Colonic mucosa (tissue), 4 donors: Measurements from ENCODE around the gene TK2. TPM values are rescaled to one million over a fixed set of nuclear protein-coding genes. Genes with fewer than 3 reads are reported as not detected.

Source experiments
- DNase-seq: peaks from one replicate; pipeline ENCODE4 v3.0.0-alpha.2; 2020
- H3K27ac ChIP-seq: fragments of 200-600 bp; one replicate; pipeline ENCODE4 v1.8.0; 2021
- H3K27me3 ChIP-seq: fragments of 200-600 bp; one replicate; pipeline ENCODE4 v1.8.0; 2021
- H3K36me3 ChIP-seq: fragments of 200-600 bp; one replicate; pipeline ENCODE4 v1.8.0; 2021
- H3K4me1 ChIP-seq: fragments of 200-600 bp; one replicate; pipeline ENCODE4 v1.8.0; 2021; ENCODE audit warnings: mild to moderate bottlenecking
- H3K4me3 ChIP-seq: fragments of 200-600 bp; one replicate; pipeline ENCODE4 v1.8.0; 2021
- H3K9ac ChIP-seq, 2 donors: one replicate each; pipeline ENCODE4 v1.7.0; 2013; ENCODE audit warnings: control low read depth in 2 of 2, low read depth in 2 of 2, low read length in 2 of 2
- H3K9me3 ChIP-seq: fragments of 200-600 bp; one replicate; pipeline ENCODE4 v1.8.0; 2021
- intact Hi-C: fragments of 100-400 bp; cut with DNase I; formaldehyde crosslinking; loops from one replicate; pipeline ENCODE4 v1.14.1; 2022
- total RNA-seq, 2 donors: library from RNA; stranded (reverse); fragmentation: NEBNext Ultra II Directional in 1 of 2; extraction: Animal tissue kit (Norgen Biotek cat#: 25700) in 1 of 2; gene quantifications; one replicate each; pipeline ENCODE4 v1.2.1, GENCODE V29; 2021
- TF ChIP-seq, protein P1 (sequence below): fragments of 200-600 bp; IDR thresholded peaks from one replicate; pipeline ENCODE4 v1.8.0; 2022; ENCODE audit warnings: antibody characterized with exemption, mild to moderate bottlenecking
- donor health status: healthy.
- donor health status: DM: no; HTN: no; CAD: no.
- donor health status: DM: no; HTN: no; CAD: no.

Gene TK2
- total RNA-seq, 2 donors from 2014 or later: 11.9 to 17.0 TPM

DNA sequence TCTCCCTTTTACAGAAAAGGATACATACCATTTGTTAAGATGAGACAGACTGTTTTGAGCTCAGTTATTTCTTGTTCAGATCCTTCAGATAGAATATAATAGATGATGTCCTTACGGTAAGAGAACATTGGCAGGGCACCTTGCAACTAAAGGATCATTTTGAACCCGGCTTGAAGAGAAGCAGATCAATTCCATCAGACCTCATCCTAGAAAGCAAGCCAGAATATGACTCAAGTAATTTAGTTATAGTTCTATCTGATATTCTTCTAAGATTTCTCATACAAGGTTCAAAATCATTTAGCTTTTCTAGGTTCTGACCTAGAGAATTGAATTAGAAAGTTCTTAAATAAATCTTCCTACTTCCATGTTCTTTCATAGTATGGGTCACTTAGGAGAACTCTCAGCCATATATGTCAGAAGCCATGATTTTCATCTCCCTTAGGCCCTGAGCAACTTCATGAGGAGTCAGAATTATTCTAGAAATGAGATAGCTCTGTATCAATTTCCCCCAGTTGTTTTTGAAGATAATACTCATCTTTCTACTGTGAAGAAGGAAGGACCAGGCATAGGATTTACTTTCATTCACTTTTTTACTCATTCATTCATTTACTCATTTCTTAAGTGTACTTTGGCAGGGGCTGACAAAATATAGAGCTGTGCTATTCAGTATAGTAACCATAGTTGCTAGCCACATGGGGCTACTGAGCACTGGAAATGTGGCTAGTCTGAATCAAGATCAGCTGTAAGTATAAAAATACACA, 13.8 kb upstream of the TK2 start:
- no peak for DNase-seq
- no peak overlapping the region for H3K9ac ChIP-seq

DNA sequence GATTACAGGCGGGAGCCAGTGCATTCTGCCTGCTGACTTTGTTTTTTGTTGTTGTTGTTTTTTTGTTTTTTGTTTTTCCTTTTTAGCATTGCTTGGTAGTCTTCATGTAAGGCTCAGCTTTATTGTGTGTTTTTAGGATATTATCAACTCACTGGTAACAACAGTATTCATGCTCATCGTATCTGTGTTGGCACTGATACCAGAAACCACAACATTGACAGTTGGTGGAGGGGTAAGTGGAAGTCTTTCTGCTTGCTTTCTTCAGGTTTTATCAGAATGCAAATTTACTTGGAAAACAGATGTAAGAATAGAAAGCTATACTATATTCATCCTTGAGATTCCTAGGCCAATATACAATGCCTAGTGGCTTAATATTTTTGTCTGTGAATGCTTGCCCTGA, 13.1 kb upstream of the TK2 start:
- Histone ChIP-seq H3K27ac (no peak overlapping the region), H3K4me3 (no peak overlapping the region), H3K27me3 (no peaks in the 10 kb centered on the region), H3K36me3 (no peaks in the 10 kb centered on the region), H3K9ac (no peak overlapping the region), H3K9me3 (no peaks in the 10 kb centered on the region), H3K4me1 (no peaks in the 10 kb centered on the region)
- intact Hi-C loops: no loop called here
- TF ChIP-seq, protein P1, sequence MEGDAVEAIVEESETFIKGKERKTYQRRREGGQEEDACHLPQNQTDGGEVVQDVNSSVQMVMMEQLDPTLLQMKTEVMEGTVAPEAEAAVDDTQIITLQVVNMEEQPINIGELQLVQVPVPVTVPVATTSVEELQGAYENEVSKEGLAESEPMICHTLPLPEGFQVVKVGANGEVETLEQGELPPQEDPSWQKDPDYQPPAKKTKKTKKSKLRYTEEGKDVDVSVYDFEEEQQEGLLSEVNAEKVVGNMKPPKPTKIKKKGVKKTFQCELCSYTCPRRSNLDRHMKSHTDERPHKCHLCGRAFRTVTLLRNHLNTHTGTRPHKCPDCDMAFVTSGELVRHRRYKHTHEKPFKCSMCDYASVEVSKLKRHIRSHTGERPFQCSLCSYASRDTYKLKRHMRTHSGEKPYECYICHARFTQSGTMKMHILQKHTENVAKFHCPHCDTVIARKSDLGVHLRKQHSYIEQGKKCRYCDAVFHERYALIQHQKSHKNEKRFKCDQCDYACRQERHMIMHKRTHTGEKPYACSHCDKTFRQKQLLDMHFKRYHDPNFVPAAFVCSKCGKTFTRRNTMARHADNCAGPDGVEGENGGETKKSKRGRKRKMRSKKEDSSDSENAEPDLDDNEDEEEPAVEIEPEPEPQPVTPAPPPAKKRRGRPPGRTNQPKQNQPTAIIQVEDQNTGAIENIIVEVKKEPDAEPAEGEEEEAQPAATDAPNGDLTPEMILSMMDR: no peak
- no peak for DNase-seq

More for the DNA sequence above, 13.8 kb upstream of the TK2 start:
- Histone ChIP-seq H3K36me3 (no peaks in the 10 kb centered on the region), H3K27ac (no peak overlapping the region), H3K9me3 (no peaks in the 10 kb centered on the region), H3K27me3 (no peaks in the 10 kb centered on the region), H3K4me3 (no peak overlapping the region), H3K4me1 (no peaks in the 10 kb centered on the region)
- intact Hi-C loops: no loop called here
- TF ChIP-seq, protein P1: no peak

DNA sequence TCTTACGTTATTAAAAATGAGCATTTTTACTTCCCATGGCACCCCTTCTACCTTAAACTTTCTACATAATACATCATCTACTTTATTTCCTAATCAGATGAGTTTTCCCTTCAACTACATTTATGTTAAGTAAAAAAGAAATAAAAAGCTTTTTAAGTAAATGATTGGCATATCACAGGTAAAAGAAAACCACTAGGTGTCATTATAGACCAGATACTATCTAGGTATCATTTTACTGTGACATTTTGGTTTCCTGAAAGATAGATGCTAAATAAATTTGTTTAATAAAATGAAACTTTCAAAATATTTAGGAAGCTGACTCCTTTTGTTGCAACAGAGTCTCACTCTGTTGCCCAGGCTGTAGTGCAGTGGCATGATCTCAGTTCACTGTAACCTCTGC, 12.5 kb upstream of the TK2 start:
- Histone ChIP-seq H3K4me1 (no peaks in the 10 kb centered on the region), H3K27ac (no peak overlapping the region), H3K9me3 (no peaks in the 10 kb centered on the region), H3K27me3 (no peaks in the 10 kb centered on the region), H3K36me3 (no peaks in the 10 kb centered on the region), H3K9ac (no peak overlapping the region), H3K4me3 (no peak overlapping the region)
- DNase-seq: no peak
- TF ChIP-seq, protein P1: no peak
- intact Hi-C loops: no loop called here

DNA sequence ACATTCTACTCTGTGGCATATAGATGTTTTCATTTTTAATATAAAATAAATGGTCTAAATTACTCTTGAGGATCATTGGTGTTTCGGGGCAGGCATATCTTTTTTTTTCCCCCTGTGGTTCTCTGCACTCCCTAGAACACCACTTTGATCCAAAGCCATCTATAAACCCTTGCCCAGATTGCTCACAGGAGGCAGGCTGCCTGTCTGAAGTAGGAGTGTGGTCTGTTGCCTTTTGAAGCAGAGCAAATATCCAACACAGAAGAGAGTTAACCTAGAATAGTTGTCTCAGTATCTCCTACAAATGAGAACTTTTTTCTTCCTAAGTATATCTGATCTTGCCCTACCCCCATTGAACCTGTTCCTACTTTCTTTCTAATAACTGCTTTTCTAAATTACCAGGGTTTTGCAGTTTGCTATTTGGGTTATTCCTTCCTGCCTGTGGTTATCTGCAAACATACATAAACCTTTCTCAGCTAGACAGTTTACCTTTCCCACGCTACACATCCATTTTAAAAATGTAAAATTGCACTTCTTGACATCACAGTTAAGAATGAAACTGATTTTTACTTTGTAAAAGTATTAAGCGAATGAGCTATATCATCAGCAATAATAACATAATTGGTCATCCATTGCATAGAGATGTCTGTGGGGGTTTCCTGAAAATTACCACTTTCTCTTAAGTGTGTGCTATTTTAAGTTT, 11.6 kb upstream of the TK2 start:
- no peak overlapping the region for H3K9ac ChIP-seq
- H3K36me3 ChIP-seq: no peaks in the 10 kb centered on the region
- no peak for DNase-seq
- no peaks in the 10 kb centered on the region for H3K4me1 ChIP-seq
- H3K27ac ChIP-seq: no peak overlapping the region
- intact Hi-C loops: no loop called here
- TF ChIP-seq, protein P1: no peak
- no peak overlapping the region for H3K4me3 ChIP-seq
- no peaks in the 10 kb centered on the region for H3K27me3 ChIP-seq
- H3K9me3 ChIP-seq: no peaks in the 10 kb centered on the region

DNA sequence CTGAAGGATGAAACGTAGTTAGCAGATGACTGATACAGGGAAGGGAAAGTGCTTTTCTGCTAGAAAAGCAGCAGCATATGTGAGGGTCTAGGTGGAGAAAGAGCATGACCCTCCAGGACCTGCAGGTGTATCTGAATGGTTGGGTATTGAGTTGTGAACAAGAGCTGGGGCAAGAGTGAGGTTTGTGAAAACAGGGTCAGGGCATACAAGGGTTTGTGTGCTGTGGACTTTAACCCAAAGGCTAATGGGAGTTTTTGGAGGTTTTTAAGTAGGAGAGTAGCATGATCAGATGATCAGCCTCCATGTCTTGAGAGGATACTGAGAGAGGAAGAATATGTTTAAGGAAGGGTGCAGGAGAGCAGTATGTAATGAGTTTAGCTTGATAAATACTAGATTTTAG, 10.2 kb upstream of the TK2 start:
- no peak for DNase-seq
- intact Hi-C loops: no loop called here
- Histone ChIP-seq H3K9me3 (no peaks in the 10 kb centered on the region), H3K36me3 (no peaks in the 10 kb centered on the region), H3K4me1 (no peaks in the 10 kb centered on the region), H3K9ac (no peak overlapping the region), H3K27ac (no peak overlapping the region), H3K4me3 (no peak overlapping the region), H3K27me3 (no peaks in the 10 kb centered on the region)
- TF ChIP-seq, protein P1: no peak
